Measurements from ENCODE around the gene IGF2BP1. TPM values are rescaled to one million over a fixed set of nuclear protein-coding genes. Genes with fewer than 3 reads are reported as not detected.
"Not testable (repeated sequence)": the region's sequence is repeated elsewhere in the genome, so short reads cannot be mapped to it uniquely, and the experiment has no call there.

The IGF2BP1 gene
- total RNA-seq, 3 donors from 2014 or later, result 0.06 to 0.07 TPM; not detected in 1

DNA sequence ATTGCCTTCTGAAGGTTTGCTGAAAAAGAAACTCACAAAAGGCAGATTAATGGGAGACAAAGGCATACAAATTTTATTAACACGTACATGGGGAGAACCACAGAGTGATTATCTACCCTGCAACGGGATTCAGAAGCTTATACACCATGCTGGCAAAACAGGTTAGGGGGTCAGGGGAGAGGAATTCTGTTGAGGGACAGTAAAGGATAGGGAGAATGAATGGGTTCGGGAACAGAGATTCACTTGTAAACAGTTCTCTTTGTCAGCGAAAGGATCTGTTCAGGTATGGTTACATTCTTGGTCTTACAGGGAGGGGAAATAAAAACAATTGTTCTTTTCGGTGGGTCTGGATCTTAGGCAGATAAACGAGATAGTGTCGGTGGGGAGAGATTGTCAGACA is 81.1 kb downstream of the IGF2BP1 start:
- Histone ChIP-seq H3K36me3 (ENCODE audit: low read depth) (no peaks in the 10 kb centered on the region), H3K9me3 (no peaks in the 10 kb centered on the region), H3K4me3 (no peak overlapping the region), H3K4me1 (ENCODE audit: low read depth) (no peaks in the 10 kb centered on the region)
- ATAC-seq, result no peak
- TF ChIP-seq CTCF (IDR thresholded peaks at IDR 0.05), result no peak
- intact Hi-C loops (cut with DNase I, micrococcal nuclease), result no loop called here
- DNase-seq, result no peak

GRCh38 chr17:49079840-49080663 is 82.9 kb downstream of the IGF2BP1 start:
- Histone ChIP-seq H3K4me1 (ENCODE audit: low read depth) (no peaks in the 10 kb centered on the region), H3K9me3 (no peaks in the 10 kb centered on the region), H3K36me3 (ENCODE audit: low read depth) (no peaks in the 10 kb centered on the region), H3K4me3 (no peak overlapping the region)
- DNase-seq, result no peak
- TF ChIP-seq CTCF (IDR thresholded peaks at IDR 0.05), result no peak
- intact Hi-C loops (cut with DNase I, micrococcal nuclease), result no loop called here
- ATAC-seq, result peak; percentile 53

GRCh38 chr17:49082231-49082630 is 85.0 kb downstream of the IGF2BP1 start:
- no peak for ATAC-seq
- peaks cover 2% of the 10 kb centered on the region for H3K4me1 ChIP-seq (ENCODE audit: low read depth)
- TF ChIP-seq CTCF (IDR thresholded peaks at IDR 0.05), result no peak
- H3K4me3 ChIP-seq, result no peak overlapping the region
- intact Hi-C loops (cut with DNase I, micrococcal nuclease), result no loop called here
- no peak for DNase-seq
- H3K36me3 ChIP-seq (ENCODE audit: low read depth), result no peaks in the 10 kb centered on the region
- H3K9me3 ChIP-seq, result no peaks in the 10 kb centered on the region

DNA sequence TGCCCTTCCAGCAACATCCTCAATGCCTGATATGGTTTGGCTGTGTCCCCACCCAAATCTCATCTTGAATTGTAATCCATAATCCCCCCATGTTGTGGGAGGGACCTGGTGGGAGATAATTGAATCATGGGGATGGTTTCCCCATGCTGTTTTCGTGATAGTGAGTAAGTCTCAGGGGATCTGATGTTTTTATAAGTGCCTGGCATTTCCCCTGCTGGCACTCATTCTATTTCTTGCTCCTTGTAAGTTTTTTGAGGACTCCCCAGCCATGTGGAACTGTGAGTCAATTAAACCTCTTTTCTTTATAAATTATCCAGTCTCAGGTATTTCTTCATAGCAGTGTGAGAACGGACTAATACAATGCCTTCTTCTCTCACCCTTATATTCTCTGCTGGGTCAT is 87.9 kb downstream of the IGF2BP1 start:
- ATAC-seq; H3K4me1 ChIP-seq (ENCODE audit: low read depth); DNase-seq; intact Hi-C loops (cut with DNase I, micrococcal nuclease); H3K36me3 ChIP-seq (ENCODE audit: low read depth); H3K9me3 ChIP-seq; H3K4me3 ChIP-seq: not testable (repeated sequence)

- no peak for TF ChIP-seq CTCF (IDR thresholded peaks at IDR 0.05)
- no peak overlapping the region for H3K4me3 ChIP-seq
- intact Hi-C loops (cut with DNase I, micrococcal nuclease), result no loop called here
- no peaks in the 10 kb centered on the region for H3K36me3 ChIP-seq (ENCODE audit: low read depth)
- H3K4me1 ChIP-seq (ENCODE audit: low read depth), result peaks cover 2% of the 10 kb centered on the region
- DNase-seq (no peak), ATAC-seq (no peak)
- H3K9me3 ChIP-seq, result no peaks in the 10 kb centered on the region
These were observed 88.6 kb downstream of the IGF2BP1 start for GRCh38 chr17:49085565-49086315.

GRCh38 chr17:49086316-49086605 is 89.1 kb downstream of the IGF2BP1 start:
- Histone ChIP-seq H3K4me3 (no peak overlapping the region), H3K9me3 (no peaks in the 10 kb centered on the region), H3K4me1 (ENCODE audit: low read depth) (peaks cover 2% of the 10 kb centered on the region), H3K36me3 (ENCODE audit: low read depth) (no peaks in the 10 kb centered on the region)
- no peak for TF ChIP-seq CTCF (IDR thresholded peaks at IDR 0.05)
- DNase-seq (peak in 1 of 3 donors; percentile 28), ATAC-seq (peak; percentile 61)
- intact Hi-C loops (cut with DNase I, micrococcal nuclease), result no loop called here

Data from mucosa of descending colon (tissue), 3 donors.